Stimulated activated CD4-positive, alpha-beta T cell treated with anti-CD3 and anti-CD28 coated beads, TNF-alpha, amount 100 ng/mL, for 24 hours (primary cell): ENCODE data around the gene ETV3L.
"Not testable (repeated sequence)": the region's sequence is repeated elsewhere in the genome, so short reads cannot be mapped to it uniquely, and the experiment has no call there.

Source experiments
- DNase-seq, 3 experiments: peaks; one replicate each; pipeline ENCODE4 v3.0.0-alpha.2; 2020; ENCODE audit warnings: low read depth in 3 of 3

Gene ETV3L

DNA sequence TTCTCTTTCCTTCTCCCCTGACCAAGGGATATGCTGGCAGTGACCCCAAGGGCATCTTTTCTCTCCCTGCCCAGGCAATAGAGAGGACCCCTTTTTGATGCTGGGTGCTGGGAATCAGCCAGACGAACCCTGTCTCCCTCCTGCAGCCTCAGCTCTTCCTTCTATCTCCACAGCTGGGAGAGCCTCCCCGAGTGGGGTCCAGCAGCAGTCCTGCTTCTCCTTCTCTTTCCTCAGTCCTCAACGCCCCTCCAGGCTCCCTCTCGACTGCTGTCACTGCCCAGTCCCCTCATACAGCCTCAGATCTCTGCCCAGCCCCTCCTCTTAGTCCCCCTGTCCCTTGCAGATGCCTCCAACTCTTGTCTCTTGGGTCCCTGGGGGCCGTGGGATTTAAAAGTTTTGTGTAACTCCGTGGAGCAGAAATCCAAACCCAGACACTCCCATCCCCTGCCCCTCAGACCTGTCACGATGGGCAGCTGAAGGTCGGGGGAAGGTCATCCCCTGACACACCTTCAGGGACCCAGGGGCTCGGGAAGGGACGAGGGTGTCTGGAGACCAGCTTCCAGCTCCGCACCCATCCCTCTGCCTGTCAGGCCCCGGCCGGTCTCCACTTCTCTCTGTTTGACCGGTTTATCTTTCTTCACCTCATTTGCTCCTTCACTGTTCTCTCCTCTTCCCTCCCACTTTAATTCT lies 5.8 kb upstream of the ETV3L start:
- no peak for DNase-seq

DNA sequence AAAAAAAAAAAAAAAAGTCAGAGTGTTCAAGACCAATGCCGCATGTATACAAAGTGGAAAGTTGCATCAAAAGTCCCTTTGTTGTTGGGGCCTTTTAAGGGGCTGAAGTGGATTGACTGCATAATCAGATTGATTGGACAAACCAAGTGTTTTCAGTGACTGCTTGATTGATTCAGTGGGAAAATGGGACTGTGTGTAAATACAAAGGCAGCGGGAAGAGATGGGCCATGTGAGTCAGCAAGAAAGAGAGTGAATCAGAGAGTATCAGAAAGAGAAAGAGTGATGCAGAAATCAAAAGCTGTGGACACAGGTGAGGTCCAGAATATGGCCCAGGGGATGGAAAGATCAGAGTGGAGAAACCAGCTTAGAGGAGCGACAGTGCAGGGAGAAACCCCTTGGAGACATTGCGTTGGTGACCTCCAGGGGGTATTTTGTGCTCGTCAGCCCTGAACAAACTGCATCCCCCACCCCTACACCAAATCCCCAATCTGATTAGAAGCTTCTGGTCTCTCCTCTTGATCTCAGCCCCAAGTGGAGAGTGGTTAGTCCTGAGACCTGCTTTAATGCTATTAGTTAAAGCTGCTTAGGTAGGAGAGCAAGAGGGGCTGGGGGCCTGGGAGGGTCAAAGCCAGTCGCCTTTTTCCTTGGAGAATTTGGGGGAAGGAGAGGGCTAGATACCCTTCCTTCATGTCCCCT lies 5.1 kb upstream of the ETV3L start:
- DNase-seq = no peak

DNA sequence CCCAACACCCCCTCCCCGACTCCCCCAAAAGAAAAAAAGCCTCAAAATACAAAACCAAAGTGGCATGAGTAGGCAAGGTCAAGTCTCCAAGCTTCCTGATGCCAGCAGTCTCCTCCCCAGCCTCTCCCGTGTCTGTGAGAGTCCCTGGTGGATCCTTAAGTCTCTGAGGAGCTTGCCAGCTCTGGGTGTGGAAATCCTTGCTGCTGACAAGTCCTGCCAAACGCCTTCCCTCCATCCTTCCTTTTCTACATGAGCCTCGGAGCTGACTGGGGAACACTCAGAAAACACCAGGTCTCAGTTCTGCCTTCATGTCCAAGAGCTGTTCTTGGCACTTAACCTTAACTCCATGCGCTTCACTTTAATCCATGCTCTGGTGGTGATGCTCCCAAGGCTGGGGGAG lies 3.7 kb upstream of the ETV3L start:
- DNase-seq = no peak

DNA sequence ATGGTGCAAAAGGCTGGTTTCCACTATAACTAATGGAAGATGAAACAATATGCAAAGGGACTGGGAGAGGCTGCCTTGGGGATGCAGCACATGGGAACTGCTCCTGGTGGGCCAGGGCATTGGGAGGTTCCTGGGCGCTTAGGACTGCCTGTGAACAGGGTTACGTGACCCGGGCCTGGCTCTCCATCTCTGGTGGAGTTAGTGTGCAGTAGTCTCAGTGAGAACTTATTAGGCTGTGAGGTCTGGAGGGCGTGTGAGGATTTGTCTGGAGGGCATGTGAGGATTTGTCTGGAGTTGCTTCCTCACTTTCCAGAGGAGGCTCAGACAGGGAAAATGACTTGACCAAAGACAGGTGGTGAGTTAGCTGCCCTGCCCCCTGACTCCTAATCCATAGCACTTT lies 1.5 kb upstream of the ETV3L start:
- no peak for DNase-seq

DNA sequence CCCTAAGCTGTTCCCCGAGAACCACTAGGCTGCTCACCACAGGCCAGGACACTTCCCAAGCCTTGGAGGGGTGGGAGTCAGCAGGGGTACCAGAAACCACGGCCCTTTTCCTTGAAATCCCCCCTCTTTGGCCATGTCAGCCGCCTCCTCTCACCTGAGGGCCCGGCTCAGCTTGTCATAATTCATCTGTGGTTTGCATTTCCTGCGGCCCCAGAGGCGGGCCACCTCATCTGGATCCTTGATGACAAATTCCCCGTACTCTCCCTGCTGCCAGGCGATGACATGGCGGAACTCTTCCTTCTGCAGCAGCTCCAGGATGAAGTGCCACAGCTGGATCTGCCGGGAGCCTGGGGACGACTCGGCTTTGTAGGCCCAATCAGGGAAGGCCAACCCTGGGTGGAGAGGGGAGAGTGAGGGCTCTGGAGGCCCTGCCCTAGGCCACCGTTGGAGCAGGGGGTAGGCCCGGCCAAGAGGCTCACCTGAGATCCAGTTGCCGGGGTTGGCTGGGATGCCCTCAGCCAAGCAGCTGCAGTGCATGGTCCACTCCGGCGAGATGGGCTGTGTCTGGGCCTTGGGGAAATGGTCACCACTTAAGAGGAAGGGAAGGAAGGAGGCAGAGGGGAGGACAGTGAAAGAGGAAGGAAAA lies 498 bp downstream of the ETV3L start:
- DNase-seq = not testable (repeated sequence)

DNA sequence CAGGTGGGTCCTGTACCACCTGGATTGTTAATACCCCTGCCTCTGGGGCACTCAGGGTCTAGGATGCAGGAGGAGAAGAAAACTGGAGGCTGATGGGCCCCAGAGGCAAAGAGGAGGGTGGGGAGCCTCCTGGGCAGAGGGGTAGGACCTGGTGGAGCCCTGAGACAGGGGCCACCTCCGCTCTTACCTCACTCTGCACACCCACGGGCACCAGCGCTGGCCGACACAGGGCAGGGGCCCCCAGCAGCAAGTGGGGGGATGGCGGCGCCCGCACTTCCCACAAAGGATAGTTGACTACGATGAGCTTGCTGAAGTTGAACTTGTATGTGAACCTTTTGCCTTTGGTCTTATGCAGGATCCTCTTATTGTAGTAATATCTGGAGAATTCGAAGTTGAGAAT lies 1.1 kb downstream of the ETV3L start:
- DNase-seq = no peak

DNA sequence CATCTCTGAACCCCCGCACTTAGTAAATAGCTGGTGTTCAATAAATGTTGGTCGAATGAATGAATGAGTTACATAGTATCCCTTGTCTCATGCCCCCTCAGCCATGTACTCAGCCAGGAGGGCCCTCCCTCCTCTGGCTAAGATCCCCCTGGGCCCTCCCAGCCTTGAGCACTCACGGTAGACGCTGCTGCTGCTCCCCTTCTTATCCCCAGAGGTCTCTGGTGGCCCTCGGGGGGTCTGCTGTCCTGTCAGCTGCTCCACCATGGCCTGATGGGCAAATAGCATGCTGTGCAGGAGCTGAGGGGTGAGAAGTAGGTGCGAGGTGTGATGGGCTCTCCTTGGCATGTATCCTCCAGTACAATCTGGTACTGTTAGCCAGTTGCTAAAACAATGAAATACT lies 1.9 kb downstream of the ETV3L start:
- no peak for DNase-seq

DNA sequence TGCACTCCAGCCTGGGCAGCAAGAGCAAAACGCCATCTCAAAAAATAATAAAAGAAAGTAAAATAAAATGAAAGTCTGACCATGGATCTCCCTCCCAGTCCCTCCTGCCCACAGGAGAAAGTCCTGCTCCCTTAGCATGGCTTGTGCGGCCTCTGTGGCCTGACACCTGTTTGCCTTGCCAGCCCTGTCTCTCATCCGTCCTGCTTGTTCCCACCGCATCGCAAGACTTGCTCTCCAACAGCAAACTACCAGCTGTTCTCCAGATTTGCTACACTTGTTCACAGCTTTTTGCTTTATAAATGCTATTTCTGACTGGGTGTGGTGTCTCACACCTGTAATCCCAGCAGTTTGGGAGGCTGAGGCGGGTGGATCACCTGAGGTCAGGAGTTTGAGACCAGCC lies 2.7 kb downstream of the ETV3L start:
- no peak for DNase-seq

DNA sequence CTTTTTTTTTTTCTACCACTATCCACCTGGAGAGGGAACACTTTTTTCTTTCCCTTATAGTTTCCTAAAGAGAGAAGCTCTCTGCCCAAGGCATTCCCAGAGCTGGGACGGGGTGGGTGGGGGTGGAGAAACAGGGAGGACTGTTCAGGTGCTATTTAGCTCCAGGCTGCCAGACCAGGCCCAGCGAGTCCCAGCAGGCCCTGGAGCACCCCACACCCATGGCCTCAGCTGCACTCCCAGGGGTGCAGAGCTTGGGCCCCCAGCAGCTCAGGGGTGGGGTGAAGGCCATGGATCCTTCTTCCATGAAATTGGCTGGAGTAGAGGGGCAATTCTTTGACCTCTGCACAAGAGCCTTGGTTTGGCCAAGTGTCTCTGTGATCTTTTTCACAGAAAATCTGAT lies 4.1 kb downstream of the ETV3L start:
- DNase-seq = no peak

DNA sequence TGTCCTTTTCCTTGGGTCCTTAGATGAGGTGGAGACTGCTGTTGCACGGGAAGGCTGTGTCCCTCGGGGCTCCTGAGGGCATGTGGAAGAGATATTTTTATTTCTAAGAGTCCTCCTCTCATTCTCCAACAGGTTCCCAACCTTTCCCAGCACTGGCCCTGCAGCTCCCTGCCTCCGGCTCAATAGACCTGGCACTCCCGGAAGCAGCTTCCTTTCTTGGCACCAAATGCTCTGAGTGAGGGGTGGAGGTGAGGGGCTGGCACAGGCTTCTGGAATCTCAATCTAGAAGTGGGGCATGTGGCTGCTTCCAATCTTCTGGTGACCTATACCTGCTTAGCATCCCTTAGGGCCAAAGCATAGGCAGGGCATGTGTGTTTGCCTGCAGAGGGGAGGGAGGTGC lies 4.5 kb downstream of the ETV3L start:
- DNase-seq = no peak

DNA sequence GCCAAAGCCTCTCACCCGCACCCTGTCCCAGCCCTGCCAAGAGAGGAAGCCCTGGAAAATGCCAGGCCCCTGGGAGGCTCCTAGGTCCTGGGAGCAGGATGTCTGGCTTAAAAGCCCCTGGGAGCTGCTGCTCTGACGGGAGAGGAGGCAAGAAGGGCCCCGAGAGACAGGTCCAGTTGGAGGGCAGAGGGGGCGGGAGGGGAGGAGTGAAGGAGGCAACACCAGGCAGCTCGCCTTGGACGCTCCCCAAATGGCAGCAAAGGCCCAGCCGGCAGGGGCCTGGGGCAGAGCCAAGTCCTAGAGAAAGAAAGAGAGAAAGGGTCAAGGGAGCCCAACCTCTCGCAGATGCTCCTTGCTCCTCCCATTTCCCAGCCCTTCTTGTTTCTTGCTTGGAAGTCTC lies 6.8 kb downstream of the ETV3L start:
- no peak for DNase-seq

DNA sequence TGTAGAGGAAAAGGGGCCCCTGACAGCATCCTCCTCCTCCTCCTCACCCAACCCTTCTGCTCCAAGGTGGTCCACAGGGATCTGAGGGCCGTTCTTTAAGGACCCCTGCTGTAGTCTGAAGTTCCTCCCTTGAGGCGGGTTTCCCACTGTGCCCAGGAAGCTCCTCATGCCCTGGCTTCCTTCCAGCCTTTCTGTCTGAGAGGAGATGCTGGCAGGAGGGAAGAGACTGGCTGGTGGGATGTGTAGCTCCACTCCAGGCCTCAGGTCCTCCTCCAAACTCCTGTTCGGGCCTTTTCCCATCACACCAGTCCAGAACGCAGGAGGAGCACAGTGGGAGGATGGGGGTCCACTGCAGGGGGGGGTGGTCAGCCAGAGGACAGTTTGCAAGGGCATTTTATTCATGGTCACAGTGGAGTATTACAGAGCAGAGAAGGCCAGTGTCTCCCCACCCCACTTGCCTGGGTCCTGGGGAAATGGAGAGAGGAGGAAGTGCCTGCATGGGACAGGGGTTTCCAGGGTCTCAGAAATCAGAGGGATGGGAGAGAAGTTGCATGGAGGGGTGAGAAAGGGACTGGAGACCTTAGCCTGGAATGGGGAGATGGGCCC lies 7.8 kb downstream of the ETV3L start:
- no peak for DNase-seq

DNA sequence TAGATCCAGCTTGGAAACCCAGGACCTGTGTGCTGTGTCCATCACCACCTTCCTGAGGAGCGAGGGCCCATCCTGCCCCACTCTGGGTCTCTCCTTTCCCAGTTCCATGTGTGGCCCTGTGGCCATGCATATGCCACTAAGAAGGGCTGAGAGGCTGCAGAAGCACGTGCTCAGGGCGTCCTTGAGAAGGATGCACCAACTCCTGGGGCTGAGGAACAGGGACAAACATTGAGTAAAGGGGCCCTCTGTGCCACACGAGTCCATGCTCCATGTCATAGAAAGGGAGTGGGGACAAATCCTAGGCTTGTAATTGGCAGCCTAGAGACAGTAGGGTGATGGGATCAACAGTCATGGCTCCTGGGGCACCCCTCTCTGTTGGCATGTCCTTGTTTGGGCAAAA lies 8.4 kb downstream of the ETV3L start:
- no peak for DNase-seq

DNA sequence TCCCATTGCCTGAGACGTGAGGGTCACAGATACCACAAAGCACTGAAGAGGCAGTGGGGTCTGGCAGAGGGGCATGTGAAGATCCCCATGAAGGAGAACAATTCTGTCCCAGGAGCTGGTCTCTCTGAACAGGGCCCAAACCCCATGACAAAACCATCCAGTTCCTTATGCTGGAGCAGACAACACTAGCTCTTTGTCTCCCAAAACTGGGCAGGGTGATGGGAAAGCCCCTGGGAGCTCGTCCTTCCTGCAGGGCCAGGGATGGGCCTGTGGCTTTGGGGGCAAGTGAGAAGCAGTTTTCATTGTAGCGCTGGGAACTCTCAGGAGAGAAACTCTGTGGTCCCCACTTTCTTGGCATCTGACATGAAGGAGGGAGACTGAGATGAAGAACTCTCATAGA lies 8.8 kb downstream of the ETV3L start:
- DNase-seq = no peak

DNA sequence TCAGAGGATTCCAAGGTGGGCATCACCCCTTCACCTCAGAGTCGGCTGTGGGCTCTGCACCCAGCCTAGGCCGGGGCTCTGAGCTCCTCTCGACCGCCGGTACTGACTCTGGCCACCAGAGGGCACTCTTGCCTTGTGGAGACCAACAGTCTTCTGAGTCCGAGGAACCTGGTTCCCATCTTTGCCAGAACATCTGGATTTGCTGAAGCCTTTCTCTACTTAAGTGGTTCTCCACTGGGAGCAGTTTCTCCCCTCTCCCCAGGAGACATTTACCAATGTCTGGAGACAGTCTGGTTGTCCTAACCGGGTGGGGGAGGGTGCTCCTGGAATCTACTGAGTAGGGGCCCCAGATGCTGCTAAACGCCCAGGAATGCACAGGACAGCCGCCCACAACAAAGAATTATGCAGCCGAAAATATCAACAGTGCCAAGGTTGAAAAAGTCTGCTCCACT lies 9.4 kb downstream of the ETV3L start:
- DNase-seq = peak; percentile 73 to 86 (median 85)

DNA sequence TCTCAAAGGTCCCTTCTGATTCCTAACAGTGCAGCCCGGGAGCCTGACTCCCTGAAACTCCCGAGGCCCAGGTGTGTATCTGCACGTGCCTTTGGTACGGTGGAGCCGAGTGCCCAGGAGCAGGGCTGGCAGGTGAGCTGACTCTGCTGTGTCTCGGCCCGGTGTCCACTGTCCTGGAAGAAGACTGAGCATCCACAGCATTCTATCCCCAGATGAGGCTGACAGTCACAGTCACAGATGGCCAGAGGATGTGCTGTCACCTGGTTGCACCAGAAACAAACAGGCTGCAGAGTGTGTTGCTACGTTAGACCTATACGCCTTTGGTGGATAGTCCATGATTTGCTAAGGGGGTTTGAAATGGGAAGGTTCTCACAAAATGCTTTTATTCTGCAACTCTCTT lies 9.8 kb downstream of the ETV3L start:
- no peak for DNase-seq

DNA sequence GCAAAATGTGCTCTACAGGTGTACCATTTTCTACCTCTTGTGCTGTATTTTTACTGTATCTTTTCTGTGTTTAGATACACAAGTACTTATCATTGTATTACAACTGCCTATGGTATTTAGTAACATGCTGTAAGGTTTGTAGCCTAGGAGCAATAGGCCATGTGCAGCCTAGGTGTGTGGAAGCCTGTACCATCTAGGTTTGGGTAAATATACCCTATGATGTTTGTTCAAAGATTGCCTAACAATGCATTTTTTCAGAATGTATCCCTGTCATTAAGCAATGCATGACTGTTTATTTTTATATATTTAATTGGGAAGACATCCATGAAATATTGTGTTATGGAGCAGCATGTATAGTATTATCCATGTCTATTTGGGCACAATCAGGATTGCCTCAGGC lies 11.0 kb downstream of the ETV3L start:
- DNase-seq = no peak

DNA sequence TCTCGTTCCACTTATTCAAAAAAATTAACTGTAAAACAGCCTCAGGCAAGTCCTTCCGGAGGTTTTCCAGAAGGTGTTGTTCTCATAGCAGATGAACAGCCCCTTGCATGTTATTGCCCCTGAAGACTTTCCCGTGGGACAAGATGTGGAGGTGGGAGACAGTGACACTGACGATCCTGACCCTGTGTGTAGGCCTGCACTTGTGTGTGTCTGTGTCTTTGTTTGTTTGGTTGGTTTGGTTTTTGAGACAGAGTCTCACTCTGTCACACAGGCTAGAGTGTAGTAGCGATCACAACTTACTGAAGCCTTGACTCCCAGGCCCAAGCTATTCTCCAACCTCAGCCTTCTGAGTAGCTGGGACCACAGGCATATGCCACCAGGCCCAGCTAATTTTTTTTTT lies 12.6 kb downstream of the ETV3L start:
- DNase-seq = no peak

DNA sequence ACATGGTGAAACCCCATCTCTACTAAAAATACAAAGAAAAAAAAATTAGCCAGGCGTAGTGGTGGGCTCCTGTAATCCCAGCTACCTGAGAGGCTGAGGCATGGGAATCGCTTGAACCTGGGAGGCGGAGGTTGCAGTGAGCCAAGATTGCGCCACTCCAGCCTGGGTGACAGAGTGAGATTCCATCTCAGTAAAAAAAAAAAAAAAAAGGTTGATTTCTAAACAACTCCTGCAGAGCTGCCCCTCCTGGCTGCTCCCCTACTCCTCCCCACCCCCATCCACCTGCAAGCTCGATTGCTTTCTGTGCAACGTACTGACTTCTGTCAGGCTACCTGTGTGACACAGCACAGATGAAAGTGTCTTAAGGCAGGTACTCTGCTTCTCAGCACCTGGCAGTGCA lies 13.3 kb downstream of the ETV3L start:
- DNase-seq = no peak

DNA sequence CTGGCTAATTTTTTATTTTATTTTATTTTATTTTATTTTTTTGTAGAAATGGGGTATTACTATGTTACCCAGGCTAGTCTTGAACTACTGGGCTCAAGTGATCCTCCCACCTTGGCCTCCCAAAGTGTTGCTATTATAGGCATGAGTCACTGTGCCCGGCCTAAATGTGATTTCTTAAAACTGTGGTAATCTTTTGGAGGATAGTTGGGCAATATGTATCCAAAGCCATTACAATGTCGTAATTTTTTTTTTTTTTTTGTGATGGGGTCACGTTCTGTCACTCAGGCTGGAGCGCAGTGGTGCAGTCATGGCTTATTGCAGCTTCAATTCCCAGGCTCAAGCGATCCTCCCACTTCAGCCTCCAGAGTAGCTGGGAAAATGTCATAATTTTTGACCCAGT lies 14.2 kb downstream of the ETV3L start:
- DNase-seq = no peak

DNA sequence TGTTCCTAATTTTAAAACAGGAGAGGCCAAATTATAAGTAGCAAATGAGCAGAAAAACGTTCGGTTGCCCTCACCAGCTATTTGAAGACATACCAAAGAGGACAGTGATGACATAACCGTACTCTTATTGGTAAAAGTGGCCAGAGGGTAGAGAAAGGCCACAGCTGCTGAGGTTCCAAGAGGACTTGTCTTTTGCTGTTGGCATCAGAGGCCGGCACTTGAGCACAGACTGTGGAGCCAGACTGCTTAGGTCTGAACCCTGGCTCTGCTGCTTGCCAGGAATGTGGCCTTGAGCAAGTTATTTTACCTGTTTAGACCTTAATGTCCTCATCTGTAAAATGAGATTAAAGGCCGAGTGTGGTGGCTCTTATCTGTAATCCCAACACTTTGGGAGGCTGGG lies 14.9 kb downstream of the ETV3L start:
- DNase-seq = no peak

DNA sequence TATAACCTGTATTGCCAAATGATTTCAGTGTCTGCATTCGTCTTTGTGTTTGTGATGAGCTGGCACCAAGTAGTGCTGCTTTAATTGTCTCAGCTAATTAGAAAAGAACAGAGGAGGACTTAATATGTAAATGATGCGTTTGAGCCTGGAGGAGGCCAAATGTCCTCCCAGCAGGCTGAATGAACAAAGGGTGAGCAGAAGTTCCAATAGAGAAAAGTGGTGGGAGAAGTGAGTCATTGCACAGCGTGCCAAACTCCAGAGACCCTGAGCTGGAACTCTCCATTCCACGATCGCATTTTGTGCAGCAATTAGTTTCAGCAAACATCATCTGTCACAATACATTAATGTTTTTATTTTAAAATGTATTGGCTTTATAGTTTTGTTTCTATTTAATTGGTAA lies 17.9 kb downstream of the ETV3L start:
- DNase-seq = no peak

DNA sequence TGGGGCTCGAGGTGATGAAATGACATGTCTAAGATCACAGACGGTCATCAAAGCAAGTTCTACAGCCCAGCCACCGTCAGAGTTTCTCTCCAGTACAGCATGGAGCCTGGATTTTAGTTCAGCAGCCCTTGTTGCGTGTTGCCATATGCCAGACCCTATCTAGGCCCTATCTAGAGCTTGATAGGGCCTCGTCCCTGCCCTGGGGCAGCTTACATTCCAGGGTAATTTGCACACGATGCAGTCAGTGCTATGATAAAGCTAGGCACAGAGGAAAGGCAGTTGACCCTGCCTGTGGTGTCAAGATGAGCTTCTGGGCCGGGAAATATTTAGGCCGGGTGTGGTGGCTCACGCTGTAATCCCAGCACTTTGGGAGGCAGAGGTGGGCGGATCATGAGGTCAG lies 18.9 kb downstream of the ETV3L start:
- DNase-seq = no peak
